ENCODE measurements around the gene COQ9. TPM values are rescaled to one million over a fixed set of nuclear protein-coding genes. Genes with fewer than 3 reads are reported as not detected.

COQ9 gene
- total RNA-seq, 1 experiment from 2014 or later: 62.7 TPM

GRCh38 chr16:57509231-57509923 is 62.1 kb downstream of the COQ9 start:
- RAD21 ChIA-PET (ENCODE audit: low non-redundant PET in 1 of 2, low total read pairs in 2 of 2, uncharacterized antibody in 2 of 2, unreplicated experiment in 2 of 2): no interaction called here
- no peak overlapping the region for H3K4me2 ChIP-seq (ENCODE audit: low read length)
- TF ChIP-seq JUND (IDR thresholded peaks at IDR 0.05): no peak
- no peak for TF ChIP-seq ZFX (IDR thresholded peaks at IDR 0.05)
- TF ChIP-seq TCF7L2 (IDR thresholded peaks at IDR 0.05; ENCODE audit: borderline replicate concordance, extremely low read depth, insufficient read depth, insufficient read length): no peak
- no peak for TF ChIP-seq FOSL1 (IDR thresholded peaks at IDR 0.05; ENCODE audit: low read depth)
- TF ChIP-seq CTCF (IDR thresholded peaks at IDR 0.05 in 2 of 3, conservative IDR thresholded peaks at IDR 0.05 in 1 of 3; ENCODE audit: borderline replicate concordance in 1 of 3, insufficient read depth in 1 of 3, low read depth in 2 of 3, low read length in 2 of 3): no peak
- TF ChIP-seq EZH2phosphoT487 (IDR thresholded peaks at IDR 0.05; ENCODE audit: borderline replicate concordance): no peak
- TF ChIP-seq CEBPB (IDR thresholded peaks at IDR 0.05; ENCODE audit: low read depth): no peak
- no peak for TF ChIP-seq RAD21 (IDR thresholded peaks at IDR 0.05; ENCODE audit: low read depth)
- TF ChIP-seq ATF3 (IDR thresholded peaks at IDR 0.05): no peak
- no peak for TF ChIP-seq SIN3A (IDR thresholded peaks at IDR 0.05; ENCODE audit: low read depth)
- no peak overlapping the region for H3K9ac ChIP-seq (ENCODE audit: low read length)
- no peaks in the 10 kb centered on the region for H3K9me3 ChIP-seq (ENCODE audit: control insufficient read depth in 1 of 2, insufficient read depth in 1 of 2, low read depth in 1 of 2, low read length in 2 of 2)
- H3K4me1 ChIP-seq (ENCODE audit: control insufficient read depth in 1 of 2, insufficient read depth in 2 of 2, low read length in 2 of 2): no peaks in the 10 kb centered on the region
- ATAC-seq (peak; percentile 33; the same call in 1 of the 2 replicates), DNase-seq (ENCODE audit: low read depth, low spot score) (no peak)
- H3K27ac ChIP-seq (ENCODE audit: low read depth, low read length): no peak overlapping the region
- CTCF ChIA-PET: interaction anchor here (1.0 kb wide), 1 partner anchor 11 kb away, joined by 4 read pairs; no protein-coding TSS in a partner anchor
- no TSS peak for BruUV-seq (replicated peaks)
- no peaks in the 10 kb centered on the region for H4K20me1 ChIP-seq (ENCODE audit: insufficient read depth)
- H3K36me3 ChIP-seq (ENCODE audit: control insufficient read depth in 1 of 2, insufficient read depth in 2 of 2, low read length in 2 of 2): no peaks in the 10 kb centered on the region
- H3K9me2 ChIP-seq (ENCODE audit: insufficient read depth): no peaks in the 10 kb centered on the region
- no peaks in the 10 kb centered on the region for H3K79me2 ChIP-seq (ENCODE audit: insufficient read depth, low read length)
- no peaks in the 10 kb centered on the region for H3K27me3 ChIP-seq (ENCODE audit: insufficient read depth, low read length)
- intact Hi-C loops (cut with micrococcal nuclease): no loop called here
- H2AFZ ChIP-seq (ENCODE audit: low read depth, low read length, poor library complexity, severe bottlenecking): no peak overlapping the region
- H3K4me3 ChIP-seq (replicated peaks in 1 of 2; ENCODE audit: low read depth in 1 of 2, low read length in 2 of 2): no peak overlapping the region
- POLR2A ChIA-PET: no interaction called here
